GM12891 (cell line): Measurements from ENCODE around the gene RBM43.

Experiments used
- POLR2A ChIP-seq: IDR thresholded peaks from 2 replicates; pipeline ENCODE4 v1.6.1; 2011; ENCODE audit warnings: low read depth, low read length, control low read depth
- POLR2AphosphoS5 ChIP-seq: IDR thresholded peaks from 2 replicates; pipeline ENCODE4 v1.6.1; 2011; ENCODE audit warnings: low read depth, low read length, control low read depth
- SPI1 ChIP-seq: IDR thresholded peaks from 2 replicates; pipeline ENCODE4 v1.6.1; 2011; ENCODE audit warnings: low read depth, low read length, control low read depth
- TAF1 ChIP-seq: IDR thresholded peaks from 2 replicates; pipeline ENCODE4 v1.6.1; 2011; ENCODE audit warnings: low read depth, low read length, control low read depth

DNA sequence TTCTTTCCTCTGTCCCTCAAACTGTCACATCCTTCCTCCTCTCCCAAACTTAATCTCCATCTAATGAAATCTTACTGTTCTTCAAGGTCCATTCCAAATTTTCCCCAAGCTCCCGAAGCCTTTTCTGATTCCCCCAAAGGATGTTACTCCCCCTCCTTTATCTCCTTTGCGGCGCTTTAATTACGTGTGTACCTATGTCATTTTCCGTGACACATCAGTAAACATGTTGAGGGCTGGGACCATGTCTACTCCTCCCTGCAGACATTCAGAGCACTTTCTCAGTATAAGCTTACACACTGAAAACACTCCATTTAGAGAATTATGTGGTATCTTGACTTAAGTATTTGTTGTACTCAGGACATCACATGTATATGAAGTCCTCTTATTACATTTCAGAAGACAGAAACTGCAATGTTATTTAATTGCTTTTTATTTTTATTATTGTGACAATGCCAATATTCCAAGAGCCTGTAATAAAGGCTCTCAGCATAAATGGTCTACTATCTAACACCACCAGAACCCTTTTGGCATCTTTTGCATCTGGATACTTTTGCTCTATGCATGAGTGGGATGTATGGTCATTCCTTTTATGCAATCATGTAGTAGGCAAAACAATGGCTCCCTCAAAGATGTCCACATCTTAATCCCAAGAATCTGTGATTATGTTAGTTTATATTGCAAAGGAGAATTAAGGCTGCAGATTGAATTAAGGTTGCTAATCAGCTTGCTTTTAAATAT, 26.0 kb upstream of the RBM43 start:
- TF ChIP-seq POLR2A (no peak), SPI1 (no peak), TAF1 (no peak), POLR2AphosphoS5 (no peak)
